ENCODE measurements around the gene TRPM5. TPM values are rescaled to one million over a fixed set of nuclear protein-coding genes. Genes with fewer than 3 reads are reported as not detected.

TRPM5 gene
- total RNA-seq, 1 donor from 2014 or later: 0.09 TPM

GRCh38 chr11:2448661-2449547 is 4.6 kb upstream of the TRPM5 start:
- Mint-ChIP-seq H3K9me3 (no peaks in the 10 kb centered on the region), H3K4me1 (no peaks in the 10 kb centered on the region), H3K27ac (ENCODE audit: unreplicated experiment) (no peak overlapping the region), H3K36me3 (ENCODE audit: low read depth) (no peaks in the 10 kb centered on the region), H3K4me3 (no peak overlapping the region), H3K27me3 (ENCODE audit: low read depth) (peaks cover 57% of the 10 kb centered on the region)
- no peak for DNase-seq (ENCODE audit: low read depth, low spot score)
- TF ChIP-seq CTCF (conservative IDR thresholded peaks at IDR 0.05): no peak

GRCh38 chr11:2447951-2448650 is 3.8 kb upstream of the TRPM5 start:
- no peaks in the 10 kb centered on the region for H3K4me1 Mint-ChIP-seq
- no peak overlapping the region for H3K4me3 Mint-ChIP-seq
- H3K27ac Mint-ChIP-seq (ENCODE audit: unreplicated experiment): no peak overlapping the region
- no peak for DNase-seq (ENCODE audit: low read depth, low spot score)
- no peak for TF ChIP-seq CTCF (conservative IDR thresholded peaks at IDR 0.05)
- H3K27me3 Mint-ChIP-seq (ENCODE audit: low read depth): peaks cover 60% of the 10 kb centered on the region
- no peaks in the 10 kb centered on the region for H3K9me3 Mint-ChIP-seq
- H3K36me3 Mint-ChIP-seq (ENCODE audit: low read depth): no peaks in the 10 kb centered on the region

GRCh38 chr11:2447253-2447950 is 3.1 kb upstream of the TRPM5 start:
- Mint-ChIP-seq H3K27me3 (ENCODE audit: low read depth) (peaks cover 60% of the 10 kb centered on the region), H3K4me3 (no peak overlapping the region), H3K9me3 (no peaks in the 10 kb centered on the region), H3K27ac (ENCODE audit: unreplicated experiment) (no peak overlapping the region), H3K36me3 (ENCODE audit: low read depth) (no peaks in the 10 kb centered on the region), H3K4me1 (no peaks in the 10 kb centered on the region)
- DNase-seq (ENCODE audit: low read depth, low spot score): no peak
- TF ChIP-seq CTCF (conservative IDR thresholded peaks at IDR 0.05): no peak

- H3K9me3 Mint-ChIP-seq: no peaks in the 10 kb centered on the region
- DNase-seq (ENCODE audit: low read depth, low spot score): no peak
- H3K27ac Mint-ChIP-seq (ENCODE audit: unreplicated experiment): no peak overlapping the region
- peaks cover 61% of the 10 kb centered on the region for H3K27me3 Mint-ChIP-seq (ENCODE audit: low read depth)
- no peaks in the 10 kb centered on the region for H3K4me1 Mint-ChIP-seq
- no peak overlapping the region for H3K4me3 Mint-ChIP-seq
- no peak for TF ChIP-seq CTCF (conservative IDR thresholded peaks at IDR 0.05)
- H3K36me3 Mint-ChIP-seq (ENCODE audit: low read depth): no peaks in the 10 kb centered on the region
These were observed 2.4 kb upstream of the TRPM5 start for GRCh38 chr11:2446590-2447252.

All from neural crest cell (in vitro differentiated cells).